HepG2 (cell line): ENCODE results near the gene TREX2. TPM values are rescaled to one million over a fixed set of nuclear protein-coding genes. Genes with fewer than 3 reads are reported as not detected.

Experiments
- BRCA1 ChIP-seq: sonication (generic); formaldehyde crosslinking; IDR thresholded peaks from 2 replicates; pipeline ENCODE4 v1.4.0; 2020; ENCODE audit warnings: missing genetic modification reagents
- GABPB1 ChIP-seq: IDR thresholded peaks from 2 replicates; pipeline ENCODE4 v1.6.1; 2016; ENCODE audit warnings: mild to moderate bottlenecking, missing genetic modification reagents, moderate library complexity, missing compliant biosample characterization
- MTA3 ChIP-seq: sonication (generic); formaldehyde crosslinking; IDR thresholded peaks from 2 replicates; pipeline ENCODE4 v1.4.0; 2020; ENCODE audit warnings: missing genetic modification reagents
- RBM22 ChIP-seq: fragments of 200-400 bp; formaldehyde crosslinking; optimal IDR thresholded peaks from 2 replicates; pipeline ENCODE3; 2017; ENCODE audit warnings: mild to moderate bottlenecking, low read length, moderate library complexity
- RORA ChIP-seq: sonication (generic); formaldehyde crosslinking; IDR thresholded peaks from 2 replicates; pipeline ENCODE4 v1.5.0; 2020; ENCODE audit warnings: mild to moderate bottlenecking, missing genetic modification reagents, moderate library complexity
- ZNF407 ChIP-seq: sonication (generic); formaldehyde crosslinking; IDR thresholded peaks from one replicate; pipeline ENCODE4 v1.5.1; 2020; ENCODE audit warnings: mild to moderate bottlenecking, missing genetic modification reagents; ENCODE audit errors: not compliant biosample characterization
- ZNF768 ChIP-seq: sonication (generic); formaldehyde crosslinking; IDR thresholded peaks from 2 replicates; pipeline ENCODE4 v1.4.0; 2020; ENCODE audit warnings: missing genetic modification reagents
- polyA plus RNA-seq, 8 experiments: library from polyadenylated mRNA; depleted of rRNA in 3 of 8; stranded (reverse) in 7 of 8; unstranded in 1 of 8; fragments of >200 nt; fragmentation: Illumina TruSeq in 4 of 8; extraction: Trizol in 4 of 8; gene quantifications; 2 replicates each; pipeline versions ENCODE4 v1.2.1 to v1.2.3, GENCODE V29; 2011 to 2016; ENCODE audit warnings: low read depth in 4 of 8, missing spikeins in 1 of 8, mixed read lengths in 1 of 8; ENCODE audit not compliant: insufficient read depth in 1 of 8
- total RNA-seq, 5 experiments: library from RNA; depleted of rRNA; stranded (reverse); fragments of >200 nt; fragmentation: Illumina TruSeq; extraction: Trizol; gene quantifications; 2 replicates each; pipeline ENCODE4 v1.2.3, GENCODE V29; 2016; ENCODE audit warnings: low read depth in 1 of 5
- TF ChIP-seq, protein P1 (sequence below): sonication (generic); formaldehyde crosslinking; IDR thresholded peaks from 2 replicates; pipeline ENCODE4 v1.5.0; 2020; ENCODE audit warnings: mild to moderate bottlenecking, missing genetic modification reagents

TREX2 gene
- total and polyA plus RNA-seq, 2 of the 13 experiments (the other 11 are each of a cell fraction or from before 2014, with no cell fraction given), result 0.13 to 0.18 TPM

DNA sequence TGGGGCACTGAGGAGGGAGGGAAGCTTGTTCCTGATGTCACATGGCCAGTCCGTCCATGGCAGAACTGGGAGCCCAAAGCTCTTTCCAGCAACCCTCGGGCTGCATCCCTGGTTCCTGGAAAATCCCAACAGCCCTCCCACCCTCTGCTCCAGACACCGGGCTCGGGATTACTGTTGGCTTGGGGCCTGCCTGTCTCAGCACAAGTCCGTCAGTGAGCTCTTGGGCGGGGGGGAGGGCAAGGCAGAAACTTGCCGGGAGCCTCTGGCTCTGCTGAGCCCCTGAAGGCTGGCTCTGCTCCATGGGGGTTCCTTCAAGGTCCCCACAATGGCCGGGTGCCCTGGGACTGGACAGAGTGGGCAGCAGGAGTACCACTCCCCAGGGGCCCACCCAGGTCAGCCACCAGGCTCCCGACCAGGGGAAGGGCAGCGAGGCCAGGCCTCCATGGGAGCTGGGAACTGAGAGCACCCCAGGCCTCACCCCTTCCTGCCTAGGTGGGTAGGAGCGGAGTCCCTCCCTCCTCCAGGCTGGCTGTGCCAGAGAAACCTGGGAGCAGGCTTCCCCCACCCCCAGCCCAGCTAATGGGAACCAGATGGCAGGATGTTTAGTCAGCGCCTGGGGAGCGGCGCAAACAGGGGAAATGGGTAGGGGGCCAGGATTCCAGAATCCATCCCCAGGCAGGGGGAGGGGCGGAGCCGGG is 31.0 kb upstream of the TREX2 start (continued):
- TF ChIP-seq ZNF407 (CRISPR knock-in tag) (no peak), BRCA1 (CRISPR knock-in tag) (no peak), GABPB1 (CRISPR knock-in tag) (no peak), ZNF768 (CRISPR knock-in tag) (no peak), RBM22 (no peak), RORA (CRISPR knock-in tag) (no peak), MTA3 (CRISPR knock-in tag) (no peak)
- TF ChIP-seq, protein P1, sequence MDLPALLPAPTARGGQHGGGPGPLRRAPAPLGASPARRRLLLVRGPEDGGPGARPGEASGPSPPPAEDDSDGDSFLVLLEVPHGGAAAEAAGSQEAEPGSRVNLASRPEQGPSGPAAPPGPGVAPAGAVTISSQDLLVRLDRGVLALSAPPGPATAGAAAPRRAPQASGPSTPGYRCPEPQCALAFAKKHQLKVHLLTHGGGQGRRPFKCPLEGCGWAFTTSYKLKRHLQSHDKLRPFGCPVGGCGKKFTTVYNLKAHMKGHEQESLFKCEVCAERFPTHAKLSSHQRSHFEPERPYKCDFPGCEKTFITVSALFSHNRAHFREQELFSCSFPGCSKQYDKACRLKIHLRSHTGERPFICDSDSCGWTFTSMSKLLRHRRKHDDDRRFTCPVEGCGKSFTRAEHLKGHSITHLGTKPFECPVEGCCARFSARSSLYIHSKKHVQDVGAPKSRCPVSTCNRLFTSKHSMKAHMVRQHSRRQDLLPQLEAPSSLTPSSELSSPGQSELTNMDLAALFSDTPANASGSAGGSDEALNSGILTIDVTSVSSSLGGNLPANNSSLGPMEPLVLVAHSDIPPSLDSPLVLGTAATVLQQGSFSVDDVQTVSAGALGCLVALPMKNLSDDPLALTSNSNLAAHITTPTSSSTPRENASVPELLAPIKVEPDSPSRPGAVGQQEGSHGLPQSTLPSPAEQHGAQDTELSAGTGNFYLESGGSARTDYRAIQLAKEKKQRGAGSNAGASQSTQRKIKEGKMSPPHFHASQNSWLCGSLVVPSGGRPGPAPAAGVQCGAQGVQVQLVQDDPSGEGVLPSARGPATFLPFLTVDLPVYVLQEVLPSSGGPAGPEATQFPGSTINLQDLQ, result no peak
